Psoas muscle (tissue), 8 donors: ENCODE measurements around the gene KIRREL3. TPM values are rescaled to one million over a fixed set of nuclear protein-coding genes. Genes with fewer than 3 reads are reported as not detected.
A peak's percentile ranks its signal among the peaks of the same experiment; 100 is the strongest.

Experiments
- ATAC-seq, 4 donors: fragments of 200-7000 bp; cut with Tn5 transposase; one replicate each; pipeline ENCODE4 v1.9.1; 2020; ENCODE audit warnings: moderate library complexity in 3 of 4, mild to moderate bottlenecking in 2 of 4
- DNase-seq, 2 donors: peaks; one replicate each; pipeline ENCODE4 v3.0.0-alpha.2; 2020
- H3K27ac ChIP-seq: fragments of 200-600 bp; one replicate; pipeline ENCODE4 v1.8.0; 2022
- H3K27me3 ChIP-seq, 3 donors: fragments of 200-600 bp in 1 of 3; one replicate each; pipeline versions ENCODE4 v1.6.1 to v1.8.0; 2013 to 2022; ENCODE audit warnings: low read length in 2 of 3, mild to moderate bottlenecking in 2 of 3, moderate library complexity in 1 of 3; ENCODE audit not compliant: insufficient read depth in 3 of 3
- H3K36me3 ChIP-seq, 2 donors: fragments of 200-600 bp in 1 of 2; one replicate each; pipeline versions ENCODE4 v1.6.1 to v1.8.0; 2013 to 2022; ENCODE audit warnings: low read depth in 1 of 2, mild to moderate bottlenecking in 1 of 2, moderate library complexity in 1 of 2; ENCODE audit not compliant: insufficient read depth in 1 of 2
- H3K4me1 ChIP-seq: fragments of 200-600 bp; one replicate; pipeline ENCODE4 v1.8.0; 2022
- H3K4me3 ChIP-seq: fragments of 200-600 bp; one replicate; pipeline ENCODE4 v1.8.0; 2022; ENCODE audit warnings: mild to moderate bottlenecking
- H3K9me3 ChIP-seq: fragments of 200-600 bp; one replicate; pipeline ENCODE4 v1.8.0; 2022
- CTCF ChIP-seq: fragments of 200-600 bp; IDR thresholded peaks from one replicate; pipeline ENCODE4 v1.8.0; 2022; ENCODE audit warnings: antibody characterized with exemption
- WGBS, 3 donors: extraction: QIAGEN DNeasy Blood & Tissue Kit; methylation state at CpG; one replicate each; pipeline versions ENCODE4 v1.1.6 to v1.1.7; 2013; 5-methylcytosine and 5-hydroxymethylcytosine counted together
- intact Hi-C, 2 donors: fragments of 100-400 bp; cut with DNase I; formaldehyde crosslinking; loops; one replicate each; pipeline versions ENCODE4 v1.11.0 to v1.14.2; 2022
- polyA plus RNA-seq, 3 donors: library from polyadenylated mRNA; stranded (reverse); fragments of 200-250 nt; gene quantifications; one replicate each; pipeline ENCODE4 v1.2.3, GENCODE V29; 2013
- total RNA-seq, 4 donors: library from RNA; stranded (reverse); fragmentation: NEBNext Ultra II Directional in 2 of 4; extraction: Animal tissue kit (Norgen Biotek cat#: 25700) in 2 of 4; gene quantifications; one replicate each; pipeline versions ENCODE4 v1.2.1 to v1.2.4, GENCODE V29; 2021 to 2023
- donor health status: healthy with polysubstance abuse.
- donor health status: DM: no; HTN: no; CAD: no; lungs with moderate emphysema.
- donor health status: Bipolar disorder and iron deficiency.
- donor health status: healthy.
- donor health status: DM: yes; HTN: yes; CAD: no.
- donor health status: DM: no; HTN: no; CAD: no.
- donor health status: DM: no; HTN: no; CAD: no.
- donor health status: DM: yes; HTN: yes; CAD: no.

Gene KIRREL3
- total and polyA plus RNA-seq, 7 donors: 0.04 TPM; not detected in 6

- peak; percentile 93 to 98 (median 95) for ATAC-seq
- Histone ChIP-seq H3K27me3 (no peaks in the 10 kb centered on the region), H3K4me1 (no peaks in the 10 kb centered on the region), H3K36me3 (no peaks in the 10 kb centered on the region), H3K9me3 (no peaks in the 10 kb centered on the region), H3K27ac (peak overlapping the region; percentile 71), H3K4me3 (peak overlapping the region; percentile 74)
- intact Hi-C loops: loop anchor here in 1 of 2 donors (5.0 kb wide), 1 partner anchor 104 kb away; no protein-coding TSS in a partner anchor
- 3 to 4% (median 4%) methylated on average over 42 to 52 of the region's 52 CpGs for WGBS, 3 donors
- TF ChIP-seq CTCF: no peak
- DNase-seq: peak; percentile 91 to 95
Observed at GRCh38 chr11:126416542-126417090, 584.0 kb downstream of the KIRREL3 start.

- no peaks in the 10 kb centered on the region for H3K36me3 ChIP-seq
- intact Hi-C loops: loop anchor here in 1 of 2 donors (5.0 kb wide), 1 partner anchor 104 kb away; no protein-coding TSS in a partner anchor
- no peaks in the 10 kb centered on the region for H3K4me1 ChIP-seq
- ATAC-seq (peak; percentile 9 to 37 (median 30)), DNase-seq (peak; percentile 76 to 77)
- H3K27me3 ChIP-seq: no peaks in the 10 kb centered on the region
- 40 to 60% (median 46%) methylated on average over 19 of the region's 19 CpGs for WGBS, 3 donors
- TF ChIP-seq CTCF: no peak
- H3K9me3 ChIP-seq: no peaks in the 10 kb centered on the region
- peak overlapping the region; percentile 71 for H3K27ac ChIP-seq
- H3K4me3 ChIP-seq: peak overlapping the region; percentile 74
Observed at GRCh38 chr11:126415669-126416420, 584.7 kb downstream of the KIRREL3 start.

GRCh38 chr11:126415128-126415527 is 585.4 kb downstream of the KIRREL3 start:
- DNase-seq (peak; percentile 85 to 92), ATAC-seq (peak; percentile 20 to 59 (median 37))
- H3K27ac ChIP-seq: peak overlapping the region; percentile 71
- H3K27me3 ChIP-seq: no peaks in the 10 kb centered on the region
- whole genome bisulfite sequencing, 3 donors: 28 to 39% (median 33%) methylated on average over 7 of the region's 7 CpGs
- no peaks in the 10 kb centered on the region for H3K36me3 ChIP-seq
- intact Hi-C loops: loop anchor here in 1 of 2 donors (5.0 kb wide), 1 partner anchor 103 kb away; no protein-coding TSS in a partner anchor
- H3K9me3 ChIP-seq: no peaks in the 10 kb centered on the region
- H3K4me1 ChIP-seq: no peaks in the 10 kb centered on the region
- no peak overlapping the region for H3K4me3 ChIP-seq
- no peak for TF ChIP-seq CTCF

- no peak overlapping the region for H3K4me3 ChIP-seq
- H3K27ac ChIP-seq: no peak overlapping the region
- H3K4me1 ChIP-seq: no peaks in the 10 kb centered on the region
- H3K9me3 ChIP-seq: no peaks in the 10 kb centered on the region
- peaks cover 0 to 3% of the 10 kb centered on the region in 2 donors for H3K36me3 ChIP-seq
- no peak for TF ChIP-seq CTCF
- ATAC-seq (no peak), DNase-seq (peak in 1 of 2 donors; percentile 54)
- intact Hi-C loops: loop anchor here in 1 of 2 donors (5.0 kb wide), 1 partner anchor 102 kb away; no protein-coding TSS in a partner anchor
- no peaks in the 10 kb centered on the region for H3K27me3 ChIP-seq
- 45 to 57% (median 47%) methylated on average over 5 of the region's 5 CpGs for WGBS, 3 donors
Observed at GRCh38 chr11:126414615-126415014, 586.0 kb downstream of the KIRREL3 start.
